ENCODE measurements around the gene ARAP2. TPM values are rescaled to one million over a fixed set of nuclear protein-coding genes. Genes with fewer than 3 reads are reported as not detected.

Gene ARAP2
- total RNA-seq, 5 donors from 2014 or later (not counting 1 experiment from before 2014, with no cell fraction given), result 41.2 to 94.3 (median 61.0) TPM

GRCh38 chr4:36165631-36166005 is 78.7 kb downstream of the ARAP2 start:
- H3K4me3 ChIP-seq (ENCODE audit: control insufficient read depth in 1 of 2, extremely low read depth in 1 of 2, low read length in 1 of 2), result no peak overlapping the region
- Mint-ChIP-seq H3K4me3 (no peak overlapping the region), H3K9me3 (no peaks in the 10 kb centered on the region), H3K27me3 (no peaks in the 10 kb centered on the region), H3K27ac (no peak overlapping the region), H3K4me1 (peaks cover 0 to 27% (median 13%) of the 10 kb centered on the region in 3 donors), H3K36me3 (peaks cover 57% of the 10 kb centered on the region)
- POLR2A ChIA-PET, result no interaction called here
- H3K9me3 ChIP-seq, result no peaks in the 10 kb centered on the region
- WGBS (ENCODE audit: insufficient coverage), result no CpG with 5 or more reads among the region's 2 CpGs
- CTCF ChIA-PET, result no interaction called here
- H3K27me3 ChIP-seq (replicated peaks in 1 of 2; ENCODE audit: control insufficient read depth in 2 of 2, extremely low read depth in 1 of 2, insufficient read depth in 2 of 2, low read length in 1 of 2), result no peaks in the 10 kb centered on the region
- DNase-seq (no peak), ATAC-seq (replicated peaks in 1 of 4) (no peak)
- H3K36me3 ChIP-seq (ENCODE audit: control insufficient read depth in 2 of 2, extremely low read depth in 1 of 2, insufficient read depth in 1 of 2, low read length in 1 of 2), result peaks cover 0 to 49% of the 10 kb centered on the region in 2 donors
- no peak overlapping the region for H3K27ac ChIP-seq (ENCODE audit: low read length)
- no peaks in the 10 kb centered on the region for H3K4me1 ChIP-seq (ENCODE audit: control insufficient read depth in 1 of 2, extremely low read depth in 1 of 2, insufficient read depth in 2 of 2, low read length in 2 of 2)

DNA sequence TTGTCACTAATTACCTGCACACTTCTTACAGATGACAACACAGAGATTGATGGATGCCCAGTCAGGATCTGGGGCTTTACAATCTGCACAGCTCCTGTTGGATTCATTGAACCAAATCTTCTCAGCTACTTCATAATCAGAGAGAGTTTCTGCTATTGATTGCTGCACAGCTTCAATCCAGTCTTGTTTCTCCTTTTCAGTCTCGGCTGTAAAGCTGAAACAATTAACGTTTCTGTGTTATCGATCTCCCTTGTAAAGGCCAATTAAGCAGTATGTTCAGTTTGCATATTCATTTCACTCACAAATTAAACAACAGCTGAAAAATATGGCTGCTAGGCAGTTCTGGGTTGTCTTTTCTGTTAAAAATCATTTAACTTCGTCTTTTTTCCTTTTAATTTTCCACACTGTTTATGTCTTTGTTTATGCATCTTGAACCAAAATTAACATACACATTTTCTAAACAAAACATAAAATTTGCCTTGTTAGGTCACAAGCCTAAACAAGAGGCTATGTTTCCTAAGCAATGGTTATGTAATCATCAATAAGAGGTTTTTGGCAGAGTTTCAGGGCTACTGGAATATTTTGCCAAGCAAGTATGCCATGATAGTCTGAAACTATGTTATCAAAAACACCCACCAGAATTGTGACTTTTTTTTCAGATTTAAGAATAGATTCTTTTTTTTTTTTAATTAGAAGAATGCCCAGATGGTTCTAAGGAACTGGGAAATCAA is 79.2 kb downstream of the ARAP2 start:
- POLR2A ChIA-PET, result interaction anchor here in 1 of 2 donors (0.6 kb wide), 1 partner anchor 16 kb away, joined by 3 read pairs; no protein-coding TSS in a partner anchor
- Mint-ChIP-seq H3K27me3 (no peaks in the 10 kb centered on the region), H3K4me1 (peaks cover 0 to 23% (median 13%) of the 10 kb centered on the region in 3 donors), H3K36me3 (peaks cover 57% of the 10 kb centered on the region), H3K27ac (no peak overlapping the region), H3K4me3 (no peak overlapping the region), H3K9me3 (no peaks in the 10 kb centered on the region)
- Histone ChIP-seq H3K4me1 (ENCODE audit: control insufficient read depth in 1 of 2, extremely low read depth in 1 of 2, insufficient read depth in 2 of 2, low read length in 2 of 2) (no peaks in the 10 kb centered on the region), H3K27me3 (replicated peaks in 1 of 2; ENCODE audit: control insufficient read depth in 2 of 2, extremely low read depth in 1 of 2, insufficient read depth in 2 of 2, low read length in 1 of 2) (no peaks in the 10 kb centered on the region), H3K36me3 (ENCODE audit: control insufficient read depth in 2 of 2, extremely low read depth in 1 of 2, insufficient read depth in 1 of 2, low read length in 1 of 2) (peaks cover 0 to 51% of the 10 kb centered on the region in 2 donors), H3K4me3 (ENCODE audit: control insufficient read depth in 1 of 2, extremely low read depth in 1 of 2, low read length in 1 of 2) (no peak overlapping the region), H3K9me3 (no peaks in the 10 kb centered on the region), H3K27ac (ENCODE audit: low read length) (no peak overlapping the region)
- CTCF ChIA-PET, result no interaction called here
- ATAC-seq (replicated peaks in 1 of 4), result no peak
- no CpG with 5 or more reads among the region's 4 CpGs for WGBS (ENCODE audit: insufficient coverage)
- no peak for DNase-seq

- peaks cover 67% of the 10 kb centered on the region for H3K36me3 Mint-ChIP-seq
Observed at GRCh38 chr4:36163198-36163597, 81.1 kb downstream of the ARAP2 start.

DNA sequence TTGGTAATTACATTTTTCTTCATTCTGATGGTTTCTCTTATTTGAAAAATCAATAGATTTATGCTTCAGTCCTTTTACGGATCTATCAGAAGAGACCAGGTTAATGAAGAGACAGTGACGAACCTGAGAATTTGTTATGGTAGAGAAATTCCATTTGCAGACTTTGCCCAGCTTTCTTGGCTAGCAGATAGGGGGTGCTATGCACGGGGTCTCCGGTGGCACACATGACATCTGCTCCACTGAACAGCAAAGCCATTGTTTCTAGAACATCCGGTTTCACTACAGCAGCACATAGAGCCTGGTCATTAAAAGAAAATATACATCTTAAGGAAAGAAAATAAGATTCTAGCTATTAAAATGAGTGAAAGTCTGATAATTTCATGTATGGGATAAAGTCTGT is 85.1 kb downstream of the ARAP2 start:
- H3K27ac Mint-ChIP-seq, result no peak overlapping the region
- CTCF ChIA-PET, result interaction anchor here (0.7 to 2.1 kb wide), 4 partner anchors 84 to 241 kb away, joined by 3 to 9 read pairs (median 3); no protein-coding TSS in a partner anchor
- peak in 2 of 35 experiments; percentile 1 to 20 for DNase-seq

More at GRCh38 chr4:36163198-36163597, 81.1 kb downstream of the ARAP2 start:
- POLR2A ChIA-PET, result interaction anchor here in 1 of 2 donors (0.6 kb wide), 1 partner anchor 29 kb away, joined by 3 read pairs; no protein-coding TSS in a partner anchor
- no CpG with 5 or more reads among the region's 3 CpGs for WGBS (ENCODE audit: insufficient coverage)
- ATAC-seq (replicated peaks in 1 of 4), result no peak
- H3K4me1 ChIP-seq (ENCODE audit: control insufficient read depth in 1 of 2, extremely low read depth in 1 of 2, insufficient read depth in 2 of 2, low read length in 2 of 2), result no peaks in the 10 kb centered on the region
- H3K9me3 ChIP-seq, result no peaks in the 10 kb centered on the region
- peaks cover 0 to 63% of the 10 kb centered on the region in 2 donors for H3K36me3 ChIP-seq (ENCODE audit: control insufficient read depth in 2 of 2, extremely low read depth in 1 of 2, insufficient read depth in 1 of 2, low read length in 1 of 2)
- H3K27me3 Mint-ChIP-seq, result no peaks in the 10 kb centered on the region
- no peak overlapping the region for H3K4me3 ChIP-seq (ENCODE audit: control insufficient read depth in 1 of 2, extremely low read depth in 1 of 2, low read length in 1 of 2)
- peak overlapping the region; percentile 13 to 23 for H3K27ac Mint-ChIP-seq
- H3K4me3 Mint-ChIP-seq, result no peak overlapping the region
- CTCF ChIA-PET, result no interaction called here
- H3K9me3 Mint-ChIP-seq, result no peaks in the 10 kb centered on the region
- peaks cover 0 to 14% (median 7%) of the 10 kb centered on the region in 3 donors for H3K4me1 Mint-ChIP-seq
- H3K27ac ChIP-seq (ENCODE audit: low read length), result no peak overlapping the region
- DNase-seq, result no peak
- no peaks in the 10 kb centered on the region for H3K27me3 ChIP-seq (replicated peaks in 1 of 2; ENCODE audit: control insufficient read depth in 2 of 2, extremely low read depth in 1 of 2, insufficient read depth in 2 of 2, low read length in 1 of 2)

GRCh38 chr4:36152735-36153134 is 91.6 kb downstream of the ARAP2 start:
- Mint-ChIP-seq H3K36me3 (peaks cover 54% of the 10 kb centered on the region), H3K4me1 (peaks cover 0 to 3% (median 2%) of the 10 kb centered on the region in 3 donors), H3K27ac (no peak overlapping the region), H3K9me3 (no peaks in the 10 kb centered on the region), H3K27me3 (no peaks in the 10 kb centered on the region), H3K4me3 (no peak overlapping the region)
- CTCF ChIA-PET, result no interaction called here
- DNase-seq, result no peak
- no CpG with 5 or more reads among the region's 1 CpG for WGBS (ENCODE audit: insufficient coverage)
- POLR2A ChIA-PET, result no interaction called here
- no peak for ATAC-seq (replicated peaks in 1 of 4)
- no peak overlapping the region for H3K4me3 ChIP-seq (ENCODE audit: control insufficient read depth in 1 of 2, extremely low read depth in 1 of 2, low read length in 1 of 2)
- H3K36me3 ChIP-seq (ENCODE audit: control insufficient read depth in 2 of 2, extremely low read depth in 1 of 2, insufficient read depth in 1 of 2, low read length in 1 of 2), result peaks cover 5 to 58% of the 10 kb centered on the region in 2 donors
- H3K27me3 ChIP-seq (replicated peaks in 1 of 2; ENCODE audit: control insufficient read depth in 2 of 2, extremely low read depth in 1 of 2, insufficient read depth in 2 of 2, low read length in 1 of 2), result no peaks in the 10 kb centered on the region
- H3K27ac ChIP-seq (ENCODE audit: low read length), result no peak overlapping the region
- no peaks in the 10 kb centered on the region for H3K4me1 ChIP-seq (ENCODE audit: control insufficient read depth in 1 of 2, extremely low read depth in 1 of 2, insufficient read depth in 2 of 2, low read length in 2 of 2)
- H3K9me3 ChIP-seq, result no peaks in the 10 kb centered on the region

More for the DNA sequence above, 85.1 kb downstream of the ARAP2 start:
- Mint-ChIP-seq H3K4me1 (peaks cover 0 to 9% (median 7%) of the 10 kb centered on the region in 3 donors), H3K9me3 (no peaks in the 10 kb centered on the region), H3K4me3 (no peak overlapping the region), H3K27me3 (no peaks in the 10 kb centered on the region), H3K36me3 (peaks cover 78% of the 10 kb centered on the region)
- H3K27me3 ChIP-seq (replicated peaks in 1 of 2; ENCODE audit: control insufficient read depth in 2 of 2, extremely low read depth in 1 of 2, insufficient read depth in 2 of 2, low read length in 1 of 2), result no peaks in the 10 kb centered on the region
- H3K4me1 ChIP-seq (ENCODE audit: control insufficient read depth in 1 of 2, extremely low read depth in 1 of 2, insufficient read depth in 2 of 2, low read length in 2 of 2), result no peaks in the 10 kb centered on the region
- WGBS (ENCODE audit: insufficient coverage), result 88% methylated on average over 4 of the region's 5 CpGs
- H3K4me3 ChIP-seq (ENCODE audit: control insufficient read depth in 1 of 2, extremely low read depth in 1 of 2, low read length in 1 of 2), result no peak overlapping the region
- H3K27ac ChIP-seq (ENCODE audit: low read length), result no peak overlapping the region
- POLR2A ChIA-PET, result interaction anchor here in 1 of 2 donors (0.6 kb wide), 1 partner anchor 26 kb away, joined by 3 read pairs; no protein-coding TSS in a partner anchor
- no peaks in the 10 kb centered on the region for H3K9me3 ChIP-seq
- H3K36me3 ChIP-seq (ENCODE audit: control insufficient read depth in 2 of 2, extremely low read depth in 1 of 2, insufficient read depth in 1 of 2, low read length in 1 of 2), result peaks cover 5 to 73% of the 10 kb centered on the region in 2 donors
- no peak for ATAC-seq (replicated peaks in 1 of 4)

- H3K4me3 Mint-ChIP-seq, result no peak overlapping the region
- Histone ChIP-seq H3K4me3 (ENCODE audit: control insufficient read depth in 1 of 2, extremely low read depth in 1 of 2, low read length in 1 of 2) (no peak overlapping the region), H3K27me3 (replicated peaks in 1 of 2; ENCODE audit: control insufficient read depth in 2 of 2, extremely low read depth in 1 of 2, insufficient read depth in 2 of 2, low read length in 1 of 2) (no peaks in the 10 kb centered on the region), H3K27ac (ENCODE audit: low read length) (no peak overlapping the region), H3K4me1 (ENCODE audit: control insufficient read depth in 1 of 2, extremely low read depth in 1 of 2, insufficient read depth in 2 of 2, low read length in 2 of 2) (no peaks in the 10 kb centered on the region), H3K9me3 (no peaks in the 10 kb centered on the region), H3K36me3 (ENCODE audit: control insufficient read depth in 2 of 2, extremely low read depth in 1 of 2, insufficient read depth in 1 of 2, low read length in 1 of 2) (peaks cover 0 to 32% of the 10 kb centered on the region in 2 donors)
- 100% methylated on average over 1 of the region's 1 CpG for WGBS (ENCODE audit: insufficient coverage)
- peaks cover 58% of the 10 kb centered on the region for H3K36me3 Mint-ChIP-seq
- no peak for ATAC-seq (replicated peaks in 1 of 4)
- H3K27ac Mint-ChIP-seq, result no peak overlapping the region
- DNase-seq, result no peak
- no peaks in the 10 kb centered on the region for H3K9me3 Mint-ChIP-seq
- POLR2A ChIA-PET, result interaction anchor here in 1 of 2 donors (0.6 kb wide), 1 partner anchor 103 kb away, joined by 8 read pairs; no protein-coding TSS in a partner anchor
- peaks cover 0 to 11% (median 10%) of the 10 kb centered on the region in 3 donors for H3K4me1 Mint-ChIP-seq
- CTCF ChIA-PET, result no interaction called here
- H3K27me3 Mint-ChIP-seq, result no peaks in the 10 kb centered on the region
Observed at GRCh38 chr4:36142504-36142903, 101.8 kb downstream of the ARAP2 start.

Measured in T-cell (primary cell).